HepG2 (cell line): ENCODE results near the gene ENPP1. TPM values are rescaled to one million over a fixed set of nuclear protein-coding genes. Genes with fewer than 3 reads are reported as not detected.
A peak's percentile ranks its signal among the peaks of the same experiment; 100 is the strongest.

ENCODE experiments used
- ATAC-seq: fragments of 200-7000 bp; cut with Tn5 transposase; 3 replicates; pipeline ENCODE4 v1.9.1; 2020; ENCODE audit warnings: mild to moderate bottlenecking, moderate library complexity
- BruUV-seq: library from RNA; stranded (reverse); fragments of 400-500 nt; replicated peaks from 2 replicates; lab custom pipeline; 2021; lab: Mats Ljungman, UMichigan
- CTCF ChIA-PET: fragments of 300-600 bp; formaldehyde crosslinking; extraction: SDS; loops from one replicate; lab custom pipeline; 2021; ENCODE audit warnings: low total read pairs, inconsistent platforms, low intra/inter-chr PET ratio; lab: Yijun Ruan, JAX
- POLR2A ChIA-PET: fragments of 350-600 bp; sonication (Branson Sonifier 250); formaldehyde crosslinking; loops from one replicate; lab custom pipeline; 2020; ENCODE audit warnings: antibody characterized with exemption, inconsistent platforms; lab: Yijun Ruan, JAX
- DNase-seq: peaks from one replicate; pipeline ENCODE4 v3.0.0-alpha.2; 2015; ENCODE audit warnings: low spot score
- FAIRE-seq: peaks from 3 replicates; lab custom pipeline; 2011; peaks lifted over from hg19 to GRCh38; lab: Jason Lieb, UNC
- H2AFZ ChIP-seq: one replicate; pipeline ENCODE4 v1.6.1; 2011; ENCODE audit warnings: low read length, inconsistent platforms
- H3K27ac ChIP-seq: fragments of 300-600 bp; 3 replicates; pipeline ENCODE4 v1.8.0; 2011; ENCODE audit warnings: mixed run types, mild to moderate bottlenecking, mixed read lengths, low read length, inconsistent platforms; ENCODE audit not compliant: insufficient read depth; ENCODE audit errors: extremely low read length
- H3K27me3 ChIP-seq, 2 experiments: fragments of 200-600 bp in 1 of 2; 2 replicates in 1 of 2; 3 replicates in 1 of 2; pipeline versions ENCODE4 v1.6.0 to v1.8.0; 2011; ENCODE audit warnings: low read length in 2 of 2, mild to moderate bottlenecking in 2 of 2, moderate library complexity in 2 of 2, inconsistent platforms in 1 of 2; ENCODE audit not compliant: insufficient read depth in 2 of 2, control insufficient read depth in 1 of 2
- H3K36me3 ChIP-seq, 2 experiments: fragments of 200-600 bp in 1 of 2; replicated peaks in 1 of 2; 2 replicates in 1 of 2; 3 replicates in 1 of 2; pipeline versions ENCODE4 v1.5.1 to v1.8.0; 2011; ENCODE audit warnings: low read length in 2 of 2, inconsistent platforms in 1 of 2; ENCODE audit not compliant: insufficient read depth in 2 of 2, control insufficient read depth in 1 of 2
- H3K4me1 ChIP-seq: 2 replicates; pipeline ENCODE4 v1.5.1; 2012; ENCODE audit warnings: low read length, inconsistent platforms; ENCODE audit not compliant: insufficient read depth
- H3K4me2 ChIP-seq: 2 replicates; pipeline ENCODE4 v1.6.0; 2011; ENCODE audit warnings: low read depth, low read length, inconsistent platforms
- H3K4me3 ChIP-seq, 3 experiments: fragments of 200-600 bp in 1 of 3; sonication (generic), shearing (Covaris generic) in 1 of 3; replicated peaks in 1 of 3; 2 replicates each; pipeline ENCODE4 v1.5.1; 2011 to 2016; ENCODE audit warnings: low read length in 3 of 3, inconsistent platforms in 2 of 3, low read depth in 2 of 3, mild to moderate bottlenecking in 2 of 3, control low read depth in 1 of 3, mixed read lengths in 1 of 3; ENCODE audit not compliant: insufficient read depth in 1 of 3
- H3K79me2 ChIP-seq: one replicate; pipeline ENCODE4 v1.6.1; 2011; ENCODE audit warnings: low read length, inconsistent platforms; ENCODE audit not compliant: insufficient read depth
- H3K9ac ChIP-seq: 2 replicates; pipeline ENCODE4 v1.6.0; 2011; ENCODE audit warnings: mild to moderate bottlenecking, low read depth, low read length, inconsistent platforms; ENCODE audit not compliant: insufficient read depth
- H3K9me3 ChIP-seq: 2 replicates; pipeline ENCODE4 v1.5.1; 2012; ENCODE audit warnings: mild to moderate bottlenecking, low read length
- H4K20me1 ChIP-seq: 2 replicates; pipeline ENCODE4 v1.6.0; 2011; ENCODE audit warnings: inconsistent platforms, mild to moderate bottlenecking, low read length, moderate library complexity; ENCODE audit not compliant: insufficient read depth
- CENPBD1 ChIP-seq: sonication (generic); formaldehyde crosslinking; IDR thresholded peaks from 2 replicates; pipeline ENCODE4 v1.8.0; 2022; ENCODE audit warnings: missing genetic modification reagents, low read depth, mild to moderate bottlenecking, borderline replicate concordance
- CTCF ChIP-seq: sonication (generic); formaldehyde crosslinking; IDR thresholded peaks from 2 replicates; pipeline ENCODE4 v1.5.0; 2020; ENCODE audit warnings: mild to moderate bottlenecking, missing genetic modification reagents, moderate library complexity
- GATA4 ChIP-seq: sonication (generic); IDR thresholded peaks from 2 replicates; pipeline ENCODE4 v1.6.1; 2016; ENCODE audit warnings: antibody characterized with exemption, low read depth, borderline replicate concordance
- NFE2L2 ChIP-seq: fragments of 150-350 bp; IDR thresholded peaks from 2 replicates; pipeline ENCODE4 v1.6.1; 2014; ENCODE audit warnings: low read length
- SMC3 ChIP-seq: IDR thresholded peaks from 2 replicates; pipeline ENCODE4 v1.6.1; 2011; ENCODE audit warnings: low read length, improper control_type of control experiment
- ZBTB10 ChIP-seq: sonication (generic); formaldehyde crosslinking; IDR thresholded peaks from 2 replicates; pipeline ENCODE4 v1.4.0; 2020; ENCODE audit warnings: missing genetic modification reagents, borderline replicate concordance
- ZBTB38 ChIP-seq: sonication (generic); formaldehyde crosslinking; IDR thresholded peaks from 2 replicates; pipeline ENCODE4 v1.5.1; 2020; ENCODE audit warnings: mild to moderate bottlenecking, missing genetic modification reagents
- ZNF335 ChIP-seq: sonication (generic); formaldehyde crosslinking; IDR thresholded peaks from 2 replicates; pipeline ENCODE4 v1.4.0; 2020; ENCODE audit warnings: missing genetic modification reagents
- ZNF44 ChIP-seq: sonication (generic); formaldehyde crosslinking; IDR thresholded peaks from 2 replicates; pipeline ENCODE4 v1.5.1; 2020; ENCODE audit warnings: mild to moderate bottlenecking, missing genetic modification reagents
- ZNF451 ChIP-seq: sonication (generic); formaldehyde crosslinking; IDR thresholded peaks from 2 replicates; pipeline ENCODE4 v1.5.0; 2020; ENCODE audit warnings: mild to moderate bottlenecking, missing genetic modification reagents
- ZNF501 ChIP-seq: sonication (generic); formaldehyde crosslinking; IDR thresholded peaks from 2 replicates; pipeline ENCODE4 v1.5.1; 2020; ENCODE audit warnings: mild to moderate bottlenecking, moderate library complexity, missing genetic modification reagents
- ZNF558 ChIP-seq: sonication (generic); formaldehyde crosslinking; IDR thresholded peaks from 2 replicates; pipeline ENCODE4 v1.9.0; 2022; ENCODE audit warnings: mild to moderate bottlenecking, missing genetic modification reagents, borderline replicate concordance
- ZNF691 ChIP-seq: sonication (generic); formaldehyde crosslinking; IDR thresholded peaks from 2 replicates; pipeline ENCODE4 v1.4.0; 2020; ENCODE audit warnings: missing genetic modification reagents, low read depth, mild to moderate bottlenecking, borderline replicate concordance
- WGBS: methylation state at CpG from one replicate; pipeline ENCODE4 v1.1.6; 2017; ENCODE audit warnings: low lambda C conversion rate; 5-methylcytosine and 5-hydroxymethylcytosine counted together
- in situ Hi-C: cut with HindIII; loops from 2 replicates; pipeline ENCODE4 v1.10.0; 2017; ENCODE audit warnings: low pct_unique_long_range_greater_than_20kb; ENCODE audit not compliant: extremely low pct_ligation_motif_present
- intact Hi-C: fragments of 100-400 bp; cut with micrococcal nuclease; formaldehyde crosslinking; loops from one replicate; pipeline ENCODE4 v1.10.0; 2022; ENCODE audit not compliant: unreplicated experiment
- polyA plus RNA-seq, 8 experiments: library from polyadenylated mRNA; depleted of rRNA in 3 of 8; stranded (reverse) in 7 of 8; unstranded in 1 of 8; fragments of >200 nt; fragmentation: Illumina TruSeq in 4 of 8; extraction: Trizol in 4 of 8; gene quantifications; 2 replicates each; pipeline versions ENCODE4 v1.2.1 to v1.2.3, GENCODE V29; 2011 to 2016; ENCODE audit warnings: low read depth in 4 of 8, missing spikeins in 1 of 8, mixed read lengths in 1 of 8; ENCODE audit not compliant: insufficient read depth in 1 of 8
- total RNA-seq, 5 experiments: library from RNA; depleted of rRNA; stranded (reverse); fragments of >200 nt; fragmentation: Illumina TruSeq; extraction: Trizol; gene quantifications; 2 replicates each; pipeline ENCODE4 v1.2.3, GENCODE V29; 2016; ENCODE audit warnings: low read depth in 1 of 5

Gene ENPP1
- total and polyA plus RNA-seq, 2 of the 13 experiments (the other 11 are each of a cell fraction or from before 2014, with no cell fraction given), result 56.5 to 160 TPM

- no peak for FAIRE-seq
- in situ Hi-C loops, result no loop called here
- no peak overlapping the region for H3K9ac ChIP-seq
- H3K4me1 ChIP-seq, result peaks cover 57% of the 10 kb centered on the region
- CTCF ChIA-PET, result no interaction called here
- BruUV-seq, result no TSS peak
- no peaks in the 10 kb centered on the region for H4K20me1 ChIP-seq
- no peak overlapping the region for H3K4me2 ChIP-seq
- 0 out of 2 replicates have a peak, but pooled peaks have one; percentile 23 for TF ChIP-seq CTCF
- TF ChIP-seq GATA4, result no peak
- TF ChIP-seq CENPBD1 (CRISPR knock-in tag), result no peak
- H2AFZ ChIP-seq, result no peak overlapping the region
- H3K36me3 ChIP-seq, result peaks cover 8 to 12% of the 10 kb centered on the region in 2 experiments
- intact Hi-C loops, result no loop called here
- POLR2A ChIA-PET, result no interaction called here
- no peak for DNase-seq
- H3K27me3 ChIP-seq, result no peaks in the 10 kb centered on the region
- no peak overlapping the region for H3K4me3 ChIP-seq
- peaks cover 40% of the 10 kb centered on the region for H3K79me2 ChIP-seq
- no peaks in the 10 kb centered on the region for H3K9me3 ChIP-seq
- WGBS, result 88% methylated on average over 1 of the region's 1 CpG
- ATAC-seq, result no peak
- no peak overlapping the region for H3K27ac ChIP-seq
Observed at GRCh38 chr6:131832363-131832762, 24.5 kb downstream of the ENPP1 start.

- Histone ChIP-seq H3K9ac (no peak overlapping the region), H3K79me2 (peaks cover 55% of the 10 kb centered on the region), H3K27ac (no peak overlapping the region), H3K36me3 (no peaks in the 10 kb centered on the region; a peak in 1 of 5 replicates), H3K9me3 (no peaks in the 10 kb centered on the region), H2AFZ (no peak overlapping the region), H3K4me1 (peaks cover 94% of the 10 kb centered on the region), H3K4me2 (no peak overlapping the region), H4K20me1 (no peaks in the 10 kb centered on the region), H3K4me3 (no peak overlapping the region), H3K27me3 (no peaks in the 10 kb centered on the region)
- FAIRE-seq (no peak), ATAC-seq (no peak), DNase-seq (no peak)
- whole genome bisulfite sequencing, result 90% methylated on average over 1 of the region's 1 CpG
- in situ Hi-C loops, result no loop called here
- intact Hi-C loops, result no loop called here
- ChIA-PET POLR2A (interaction anchor here (0.7 to 1.0 kb wide), 2 partner anchors 55 to 73 kb away, joined by 3 read pairs; no protein-coding TSS in a partner anchor), CTCF (no interaction called here)
- BruUV-seq, result no TSS peak
- TF ChIP-seq ZNF335 (CRISPR knock-in tag), result no peak
- no peak for TF ChIP-seq NFE2L2
- TF ChIP-seq ZBTB10 (CRISPR knock-in tag), result no peak
- no peak for TF ChIP-seq ZNF451 (CRISPR knock-in tag)
- no peak for TF ChIP-seq SMC3
- no peak for TF ChIP-seq ZBTB38 (CRISPR knock-in tag)
- TF ChIP-seq ZNF691 (CRISPR knock-in tag), result no peak
- TF ChIP-seq ZNF501 (CRISPR knock-in tag), result no peak
- TF ChIP-seq ZNF44 (CRISPR knock-in tag), result no peak
- TF ChIP-seq ZNF558 (CRISPR knock-in tag), result no peak
Observed at GRCh38 chr6:131838051-131838450, 30.2 kb downstream of the ENPP1 start.
